Breast epithelium (tissue), 4 donors: ENCODE data around the gene ST8SIA6. TPM values are rescaled to one million over a fixed set of nuclear protein-coding genes. Genes with fewer than 3 reads are reported as not detected.
"Not testable (repeated sequence)": the region's sequence is repeated elsewhere in the genome, so short reads cannot be mapped to it uniquely, and the experiment has no call there.

Experiments used
- DNase-seq, 2 donors: peaks; one replicate each; pipeline ENCODE4 v3.0.0-alpha.2; 2019; ENCODE audit warnings: low spot score in 2 of 2
- H3K27ac ChIP-seq, 2 donors: fragments of 200-600 bp; sonication (generic) in 1 of 2; one replicate each; pipeline ENCODE4 v1.5.1; 2016 to 2019; ENCODE audit warnings: mild to moderate bottlenecking in 1 of 2
- H3K27me3 ChIP-seq, 2 donors: fragments of 200-600 bp; sonication (generic) in 1 of 2; one replicate each; pipeline versions ENCODE4 v1.5.1 to v1.6.0; 2017 to 2019; ENCODE audit warnings: control low read depth in 1 of 2, mild to moderate bottlenecking in 1 of 2
- H3K36me3 ChIP-seq: fragments of 200-600 bp; one replicate; pipeline ENCODE4 v1.5.1; 2019
- H3K4me1 ChIP-seq, 2 donors: fragments of 200-600 bp; sonication (generic); one replicate each; pipeline ENCODE4 v1.5.1; 2016 to 2019; ENCODE audit warnings: control low read depth in 1 of 2
- H3K4me3 ChIP-seq, 3 donors: fragments of 200-600 bp; sonication (generic); 1 replicate in 2 of 3; 2 replicates in 1 of 3; pipeline ENCODE4 v1.5.1; 2016 to 2019; ENCODE audit warnings: mild to moderate bottlenecking in 3 of 3, moderate library complexity in 2 of 3
- H3K9me3 ChIP-seq, 2 donors: fragments of 200-600 bp; sonication (generic) in 1 of 2; one replicate each; pipeline ENCODE4 v1.5.1; 2016 to 2019; ENCODE audit warnings: control low read depth in 1 of 2
- POLR2A ChIP-seq: fragments of 450-650 bp; IDR thresholded peaks from one replicate; pipeline ENCODE4 v1.6.1; 2016; ENCODE audit warnings: antibody characterized with exemption, mild to moderate bottlenecking, moderate library complexity
- POLR2AphosphoS5 ChIP-seq, 3 donors: sonication (generic); formaldehyde crosslinking; IDR thresholded peaks; one replicate each; pipeline ENCODE4 v1.6.1; 2017; ENCODE audit warnings: antibody characterized with exemption in 3 of 3
- intact Hi-C: fragments of 100-400 bp; cut with DNase I; formaldehyde crosslinking; loops from one replicate; pipeline ENCODE4 v1.15.1; 2023; ENCODE audit warnings: low total_unique reads
- total RNA-seq, 3 donors: library from RNA; depleted of rRNA; stranded (reverse); fragments of >200 nt; gene quantifications; one replicate each; pipeline ENCODE4 v1.1.0, GENCODE V29; 2016
- TF ChIP-seq, protein P1 (sequence below), 3 donors: fragments of 450-650 bp; IDR thresholded peaks; one replicate each; pipeline ENCODE4 v1.5.1; 2016 to 2017; ENCODE audit warnings: antibody characterized with exemption in 3 of 3, mild to moderate bottlenecking in 3 of 3, moderate library complexity in 3 of 3

Gene ST8SIA6
- total RNA-seq, 3 donors from 2014 or later, result 1.3 to 32.1 (median 18.4) TPM

DNA sequence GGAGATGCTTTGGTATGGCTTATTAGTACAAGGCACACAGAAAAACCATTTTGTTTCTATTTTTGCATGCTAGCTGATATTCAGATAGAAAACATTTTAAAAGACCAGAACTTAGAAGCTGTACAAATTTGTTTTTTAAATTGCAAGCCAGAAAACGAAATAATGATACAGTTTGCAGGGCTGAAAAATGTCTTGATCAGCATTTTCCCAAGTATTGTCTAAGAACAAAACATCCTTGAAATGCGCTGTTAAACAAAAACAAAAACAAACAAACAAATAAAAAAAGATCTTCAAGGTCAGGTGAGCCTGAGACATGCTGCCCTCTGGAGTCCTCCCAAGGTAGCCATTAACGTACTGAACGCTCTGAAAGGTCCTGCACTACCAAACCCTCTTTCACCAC, 128.0 kb downstream of the ST8SIA6 start:
- no peaks in the 10 kb centered on the region for H3K4me1 ChIP-seq
- no peak overlapping the region for H3K4me3 ChIP-seq
- H3K36me3 ChIP-seq, result no peaks in the 10 kb centered on the region
- no peak for DNase-seq
- TF ChIP-seq POLR2AphosphoS5 (IDR thresholded peaks at IDR 0.05), result no peak
- TF ChIP-seq, protein P1, sequence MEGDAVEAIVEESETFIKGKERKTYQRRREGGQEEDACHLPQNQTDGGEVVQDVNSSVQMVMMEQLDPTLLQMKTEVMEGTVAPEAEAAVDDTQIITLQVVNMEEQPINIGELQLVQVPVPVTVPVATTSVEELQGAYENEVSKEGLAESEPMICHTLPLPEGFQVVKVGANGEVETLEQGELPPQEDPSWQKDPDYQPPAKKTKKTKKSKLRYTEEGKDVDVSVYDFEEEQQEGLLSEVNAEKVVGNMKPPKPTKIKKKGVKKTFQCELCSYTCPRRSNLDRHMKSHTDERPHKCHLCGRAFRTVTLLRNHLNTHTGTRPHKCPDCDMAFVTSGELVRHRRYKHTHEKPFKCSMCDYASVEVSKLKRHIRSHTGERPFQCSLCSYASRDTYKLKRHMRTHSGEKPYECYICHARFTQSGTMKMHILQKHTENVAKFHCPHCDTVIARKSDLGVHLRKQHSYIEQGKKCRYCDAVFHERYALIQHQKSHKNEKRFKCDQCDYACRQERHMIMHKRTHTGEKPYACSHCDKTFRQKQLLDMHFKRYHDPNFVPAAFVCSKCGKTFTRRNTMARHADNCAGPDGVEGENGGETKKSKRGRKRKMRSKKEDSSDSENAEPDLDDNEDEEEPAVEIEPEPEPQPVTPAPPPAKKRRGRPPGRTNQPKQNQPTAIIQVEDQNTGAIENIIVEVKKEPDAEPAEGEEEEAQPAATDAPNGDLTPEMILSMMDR (IDR thresholded peaks at IDR 0.05), result no peak
- no peak for TF ChIP-seq POLR2A
- H3K27me3 ChIP-seq, result no peaks in the 10 kb centered on the region
- no peaks in the 10 kb centered on the region for H3K9me3 ChIP-seq
- H3K27ac ChIP-seq, result no peak overlapping the region
- intact Hi-C loops, result no loop called here

DNA sequence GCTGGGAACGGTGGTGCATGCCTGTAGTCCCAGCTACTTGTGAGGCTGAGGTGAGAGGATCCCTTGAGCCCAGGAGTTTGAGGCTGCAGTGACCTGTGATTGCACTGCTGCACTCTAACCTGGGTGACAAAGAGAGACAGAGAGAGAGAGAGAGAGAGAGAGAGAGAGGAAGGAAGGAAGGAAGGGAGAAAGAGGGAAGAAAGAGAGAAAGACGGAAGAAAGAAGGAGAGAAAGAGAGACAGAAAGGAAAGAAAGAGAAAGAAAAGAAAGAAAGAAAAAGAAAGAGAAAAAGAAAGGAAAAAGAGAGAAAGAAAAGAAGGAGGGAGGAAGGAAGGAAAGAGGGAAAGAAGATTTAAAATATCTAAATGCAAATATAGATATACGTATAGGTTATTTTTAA, 132.4 kb downstream of the ST8SIA6 start:
- intact Hi-C loops, H3K27ac ChIP-seq, H3K4me3 ChIP-seq, H3K4me1 ChIP-seq, H3K9me3 ChIP-seq, H3K27me3 ChIP-seq, H3K36me3 ChIP-seq, DNase-seq: not testable (repeated sequence)

DNA sequence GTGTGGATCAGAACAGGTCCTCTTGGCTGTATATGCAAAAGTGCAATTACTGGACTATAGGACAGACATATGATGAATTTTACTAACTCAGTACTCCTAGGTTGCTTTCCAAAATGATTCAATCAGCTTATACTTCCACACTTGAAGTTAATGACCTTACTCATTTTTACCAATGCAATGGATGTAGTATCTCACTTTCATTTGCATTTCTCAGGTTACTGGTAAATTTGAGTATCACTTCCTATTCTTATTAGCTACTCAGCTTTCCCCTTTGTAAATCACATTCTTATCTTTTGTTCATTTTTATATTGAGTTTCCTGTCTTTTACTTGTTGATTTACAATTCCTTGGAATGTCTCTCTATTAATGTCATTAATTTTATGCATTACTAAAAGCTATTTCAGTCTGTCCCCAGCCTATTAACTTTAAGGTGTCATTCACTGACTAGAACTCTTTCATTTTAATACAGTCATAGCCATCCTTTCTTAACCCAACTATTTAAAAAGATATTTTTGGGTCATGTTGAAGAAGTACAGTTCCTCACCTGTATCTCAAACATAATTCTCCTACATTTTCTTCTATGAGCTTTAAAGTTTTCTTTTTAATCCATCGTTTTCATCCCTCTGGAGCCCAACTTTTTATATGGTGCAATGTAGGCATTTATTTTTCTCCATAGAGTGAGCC, 137.8 kb downstream of the ST8SIA6 start:
- Histone ChIP-seq H3K9me3 (no peaks in the 10 kb centered on the region), H3K36me3 (no peaks in the 10 kb centered on the region), H3K4me3 (no peak overlapping the region), H3K27ac (no peak overlapping the region), H3K4me1 (no peaks in the 10 kb centered on the region), H3K27me3 (no peaks in the 10 kb centered on the region)
- TF ChIP-seq POLR2AphosphoS5 (IDR thresholded peaks at IDR 0.05), result no peak
- TF ChIP-seq POLR2A, result no peak
- TF ChIP-seq, protein P1 (IDR thresholded peaks at IDR 0.05), result no peak
- intact Hi-C loops, result no loop called here
- no peak for DNase-seq

DNA sequence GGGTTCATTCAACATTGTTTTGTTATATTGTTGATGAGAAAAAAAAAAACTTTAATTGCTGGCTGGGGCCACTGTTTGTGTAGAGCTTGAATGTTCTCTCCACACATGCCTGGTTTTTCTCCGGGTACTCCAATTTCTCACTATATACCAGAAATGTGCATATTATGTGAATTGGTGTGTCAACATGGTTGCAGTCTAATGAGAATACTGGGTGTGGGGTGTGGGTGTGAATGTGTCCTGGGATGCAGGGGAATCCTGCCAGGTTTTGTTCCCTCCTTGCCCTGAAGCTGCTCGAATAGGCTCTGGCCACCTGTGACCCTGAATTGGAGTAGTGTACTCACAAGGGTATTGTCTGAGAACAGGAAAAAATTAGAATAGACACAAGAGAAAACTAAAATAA, 145.0 kb downstream of the ST8SIA6 start:
- no peak for TF ChIP-seq POLR2AphosphoS5 (IDR thresholded peaks at IDR 0.05)
- TF ChIP-seq, protein P1 (IDR thresholded peaks at IDR 0.05), result no peak
- TF ChIP-seq POLR2A, result no peak
- DNase-seq, result no peak
- no peak overlapping the region for H3K4me3 ChIP-seq
- H3K27ac ChIP-seq, result no peak overlapping the region
- no peaks in the 10 kb centered on the region for H3K9me3 ChIP-seq
- intact Hi-C loops, result no loop called here
- H3K4me1 ChIP-seq, result no peaks in the 10 kb centered on the region
- no peaks in the 10 kb centered on the region for H3K36me3 ChIP-seq
- H3K27me3 ChIP-seq, result no peaks in the 10 kb centered on the region

DNA sequence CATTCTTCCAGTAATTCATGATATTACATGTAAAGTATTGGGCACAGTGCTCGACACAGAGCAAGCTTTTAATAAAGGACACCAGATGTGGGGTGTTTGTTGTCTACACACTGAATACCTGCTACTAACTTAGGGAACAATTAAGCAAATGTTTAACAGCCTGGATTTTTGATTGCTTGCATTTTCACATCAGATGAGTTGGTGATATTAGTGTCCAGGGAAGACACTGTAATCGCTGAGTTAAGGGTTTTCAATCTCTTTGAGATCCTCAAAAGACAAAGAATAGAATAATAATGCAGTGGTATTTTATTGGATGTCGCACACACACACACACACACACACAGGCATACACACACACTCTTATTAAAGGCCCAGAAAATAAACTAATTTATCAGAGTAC, 147.3 kb downstream of the ST8SIA6 start:
- no peaks in the 10 kb centered on the region for H3K36me3 ChIP-seq
- no peaks in the 10 kb centered on the region for H3K9me3 ChIP-seq
- TF ChIP-seq, protein P1 (IDR thresholded peaks at IDR 0.05), result no peak
- TF ChIP-seq POLR2AphosphoS5 (IDR thresholded peaks at IDR 0.05) (no peak), POLR2A (no peak)
- no peak overlapping the region for H3K4me3 ChIP-seq
- DNase-seq, result no peak
- intact Hi-C loops, result no loop called here
- no peak overlapping the region for H3K27ac ChIP-seq
- no peaks in the 10 kb centered on the region for H3K27me3 ChIP-seq
- no peaks in the 10 kb centered on the region for H3K4me1 ChIP-seq

DNA sequence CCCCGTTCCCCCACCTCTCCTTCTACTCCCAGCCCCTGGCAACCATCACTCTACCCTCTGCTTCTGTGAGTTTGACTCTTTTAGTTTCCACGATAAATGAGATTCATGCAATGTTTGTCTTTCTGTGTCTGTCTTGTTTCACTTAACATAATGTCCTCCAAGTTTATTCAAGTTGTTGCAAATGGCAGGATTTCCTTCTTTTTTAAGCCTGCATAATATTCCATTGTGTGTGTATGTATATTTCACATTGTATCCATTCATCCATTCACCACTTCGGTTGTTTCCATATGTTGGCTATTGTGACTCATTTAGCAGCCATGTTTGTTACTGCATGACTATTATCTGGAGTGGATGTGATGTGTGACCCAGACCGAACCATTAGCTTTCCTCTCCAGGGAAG, 162.0 kb downstream of the ST8SIA6 start:
- intact Hi-C loops, result no loop called here
- TF ChIP-seq POLR2A (no peak), POLR2AphosphoS5 (IDR thresholded peaks at IDR 0.05) (no peak)
- TF ChIP-seq, protein P1 (IDR thresholded peaks at IDR 0.05), result no peak

More for the DNA sequence above, 162.0 kb downstream of the ST8SIA6 start:
- Histone ChIP-seq H3K9me3 (no peaks in the 10 kb centered on the region), H3K4me3 (no peak overlapping the region), H3K36me3 (no peaks in the 10 kb centered on the region), H3K27ac (no peak overlapping the region), H3K4me1 (no peaks in the 10 kb centered on the region), H3K27me3 (no peaks in the 10 kb centered on the region)
- no peak for DNase-seq
